Colon (tissue), 2 donors: ENCODE data around the gene KCTD6.

ENCODE experiments used
- FAIRE-seq: peaks from 2 replicates; lab custom pipeline; 2012; peaks lifted over from hg19 to GRCh38; lab: Jason Lieb, UNC
- donor health status: control.
- donor health status: control.

Gene KCTD6

GRCh38 chr3:58485801-58486435 is 6.0 kb upstream of the KCTD6 start:
- FAIRE-seq, result no peak

GRCh38 chr3:58487140-58487886 is 4.6 kb upstream of the KCTD6 start:
- FAIRE-seq, result no peak

- no peak for FAIRE-seq
These were observed 2.9 kb upstream of the KCTD6 start for GRCh38 chr3:58488967-58489366.

- FAIRE-seq, result no peak
These were observed 915 bp upstream of the KCTD6 start for GRCh38 chr3:58490860-58491501.

DNA sequence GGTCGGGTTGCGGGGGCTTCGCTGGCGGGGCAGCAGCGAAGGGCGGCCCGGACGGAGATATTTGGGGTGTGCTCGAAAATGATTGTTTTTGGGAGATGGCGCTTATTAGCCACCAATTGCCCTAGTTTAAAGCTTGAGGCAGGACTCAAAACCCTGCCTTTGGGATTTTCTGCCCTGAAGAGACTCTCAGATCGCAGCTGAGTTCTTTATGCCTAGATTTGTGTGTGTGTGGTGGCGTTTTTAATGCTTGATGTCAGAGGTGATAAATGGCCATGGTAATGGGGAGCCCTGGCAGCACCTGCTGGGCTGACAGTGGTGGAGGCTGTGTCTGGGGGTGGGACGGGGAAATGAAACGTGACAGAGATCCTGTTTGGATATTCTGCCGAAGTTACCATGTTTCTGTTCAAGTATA is 604 bp downstream of the KCTD6 start:
- no peak for FAIRE-seq

DNA sequence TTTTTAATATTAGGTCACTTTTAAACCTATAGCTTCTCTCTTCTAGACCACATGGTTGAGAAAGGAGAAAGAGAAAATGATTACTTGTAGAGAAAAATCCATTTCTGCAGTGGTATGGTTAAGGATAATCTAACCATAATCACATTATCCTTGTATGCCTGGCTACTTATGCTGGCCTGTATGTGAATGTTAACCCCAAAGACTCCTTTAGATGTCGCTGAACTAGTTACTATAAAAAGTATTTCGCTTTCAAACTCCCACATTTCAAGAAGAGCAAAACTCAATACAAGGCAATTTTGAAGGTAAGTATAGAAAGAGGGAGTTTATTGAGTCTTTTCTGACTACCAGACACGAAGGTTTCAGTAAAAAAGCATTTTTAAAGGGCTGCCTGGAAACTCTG is 2.2 kb downstream of the KCTD6 start:
- FAIRE-seq, result no peak

DNA sequence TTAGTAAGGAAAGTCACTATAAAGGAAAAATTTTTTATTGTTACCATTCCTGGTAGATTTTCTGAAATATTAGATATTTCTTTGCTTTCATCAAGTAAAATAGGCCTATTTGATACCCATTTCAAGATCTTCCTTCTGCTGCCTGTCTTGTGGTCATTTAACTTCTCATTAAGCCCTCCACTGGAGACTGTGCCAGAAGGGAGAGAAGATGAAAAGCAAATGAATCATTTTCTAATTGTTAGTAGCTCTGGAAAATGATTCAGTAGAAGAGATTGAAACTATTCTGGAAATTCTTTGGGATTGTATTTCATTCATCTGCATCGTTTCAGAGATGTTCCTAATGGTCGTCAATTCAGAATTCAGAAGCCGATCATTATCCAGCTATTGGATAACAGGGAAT is 3.2 kb downstream of the KCTD6 start:
- FAIRE-seq, result no peak

DNA sequence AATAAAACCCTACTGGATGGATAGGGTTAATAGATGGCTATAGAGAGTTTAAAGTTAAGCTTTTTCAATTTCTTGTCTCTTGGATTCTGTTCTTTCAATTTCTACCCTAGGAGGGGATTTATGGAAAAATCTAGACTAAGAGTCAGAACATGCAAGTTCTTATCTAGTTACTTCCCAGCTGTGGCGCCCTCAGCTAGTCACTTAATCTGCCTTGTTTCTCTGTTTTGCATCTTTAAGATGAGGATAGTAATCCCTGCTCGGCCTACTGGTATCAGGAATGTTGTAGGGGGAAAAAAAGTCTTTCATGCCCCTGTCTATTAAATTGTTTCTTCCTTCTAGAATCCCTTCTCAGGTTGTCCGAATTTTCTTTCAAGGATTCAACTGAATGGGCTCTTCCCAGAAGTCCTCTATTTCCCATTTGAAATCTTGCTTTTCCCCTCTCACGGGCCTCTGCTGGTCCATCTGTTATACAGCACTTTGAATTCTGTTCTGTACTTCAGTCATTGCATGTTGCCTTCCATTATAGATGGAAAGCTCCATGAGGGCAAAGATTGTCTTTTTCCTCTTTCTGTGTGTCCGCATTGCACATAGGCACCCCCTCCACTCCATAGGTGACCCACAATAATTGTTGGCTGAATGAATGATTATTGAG is 4.4 kb downstream of the KCTD6 start:
- no peak for FAIRE-seq

DNA sequence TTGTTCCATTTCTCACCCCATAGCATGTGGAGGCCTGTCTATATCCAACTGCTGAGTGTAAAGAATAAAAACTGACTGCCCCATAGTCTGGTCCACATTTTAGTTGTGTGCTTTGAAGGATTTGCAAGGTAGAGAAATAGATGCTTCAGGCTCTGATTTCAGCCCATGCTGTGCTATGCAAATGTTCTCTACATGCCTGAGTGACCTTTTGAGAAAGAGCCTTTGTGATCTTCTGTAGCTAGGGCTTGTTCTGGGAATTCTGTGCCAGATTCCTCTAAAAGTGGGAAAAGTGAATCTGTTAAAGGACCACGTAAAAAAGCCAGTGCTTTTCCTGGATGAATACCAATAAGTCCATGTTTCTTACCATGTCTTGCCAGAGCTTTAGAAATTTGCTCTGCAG is 5.2 kb downstream of the KCTD6 start:
- no peak for FAIRE-seq

- FAIRE-seq, result no peak
These were observed 11.0 kb downstream of the KCTD6 start for GRCh38 chr3:58502872-58503271.

GRCh38 chr3:58507356-58508078 is 15.6 kb downstream of the KCTD6 start:
- FAIRE-seq, result no peak

- FAIRE-seq, result no peak
These were observed 16.5 kb downstream of the KCTD6 start for GRCh38 chr3:58508437-58508836.

GRCh38 chr3:58514405-58514804 is 22.5 kb downstream of the KCTD6 start:
- FAIRE-seq, result no peak

DNA sequence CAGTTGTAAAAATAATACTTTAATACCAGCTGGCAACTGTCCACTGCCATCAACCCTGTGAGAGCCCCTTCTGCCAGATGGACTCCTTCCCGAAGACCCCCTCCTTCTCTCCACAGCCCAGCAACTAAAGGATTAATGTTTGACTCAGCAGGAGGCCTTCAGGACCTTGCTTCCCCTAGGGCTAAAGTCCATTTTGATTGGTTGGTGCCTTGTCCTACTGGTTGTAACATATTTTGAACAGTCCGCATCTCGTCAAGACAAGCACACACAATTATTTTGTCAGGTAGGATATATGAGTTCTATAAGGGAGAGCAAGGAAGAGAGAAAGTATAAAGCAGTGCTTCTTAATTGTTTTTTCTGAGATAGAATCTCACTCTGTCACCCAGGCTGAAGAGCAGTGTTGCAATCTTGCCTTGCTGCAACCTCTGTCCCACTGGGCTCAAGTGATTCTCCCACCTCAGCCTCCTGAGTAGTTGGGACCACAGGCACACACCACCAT is 26.4 kb downstream of the KCTD6 start:
- no peak for FAIRE-seq

DNA sequence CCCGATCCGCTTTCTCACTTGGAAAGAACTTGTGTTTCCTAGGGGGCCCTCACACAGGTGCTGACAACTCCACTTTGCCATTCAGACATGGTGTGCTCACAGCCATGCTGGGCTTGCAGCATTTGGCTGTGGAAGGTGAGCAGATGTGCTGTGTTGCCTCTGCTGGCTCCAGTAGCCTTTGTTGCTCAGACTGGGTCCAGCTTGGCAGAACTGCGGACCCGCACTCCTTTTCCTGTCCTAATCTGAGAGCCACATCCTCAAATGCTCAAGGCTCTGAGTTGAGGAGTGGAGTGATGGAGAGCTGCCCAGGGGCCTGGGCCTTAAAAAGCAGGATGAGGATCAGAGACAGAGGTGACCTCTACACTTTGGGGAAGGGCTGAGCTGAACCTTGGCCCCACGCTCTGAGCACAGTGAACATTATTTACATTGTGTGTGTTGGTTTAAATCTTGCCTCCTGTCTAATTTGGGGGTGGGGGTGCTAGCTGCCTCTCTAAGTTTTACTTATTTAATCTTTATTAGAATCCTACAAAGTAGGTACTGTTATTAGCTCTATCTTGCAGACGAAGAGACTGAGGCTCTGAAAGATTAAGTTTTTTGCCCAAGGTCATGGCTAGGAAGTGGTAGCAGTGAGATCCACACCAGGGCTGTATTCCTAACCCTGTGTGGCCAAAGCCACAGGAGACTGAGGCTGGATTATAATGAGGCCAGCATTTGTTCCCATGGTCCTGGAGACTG is 27.9 kb downstream of the KCTD6 start:
- FAIRE-seq, result no peak

DNA sequence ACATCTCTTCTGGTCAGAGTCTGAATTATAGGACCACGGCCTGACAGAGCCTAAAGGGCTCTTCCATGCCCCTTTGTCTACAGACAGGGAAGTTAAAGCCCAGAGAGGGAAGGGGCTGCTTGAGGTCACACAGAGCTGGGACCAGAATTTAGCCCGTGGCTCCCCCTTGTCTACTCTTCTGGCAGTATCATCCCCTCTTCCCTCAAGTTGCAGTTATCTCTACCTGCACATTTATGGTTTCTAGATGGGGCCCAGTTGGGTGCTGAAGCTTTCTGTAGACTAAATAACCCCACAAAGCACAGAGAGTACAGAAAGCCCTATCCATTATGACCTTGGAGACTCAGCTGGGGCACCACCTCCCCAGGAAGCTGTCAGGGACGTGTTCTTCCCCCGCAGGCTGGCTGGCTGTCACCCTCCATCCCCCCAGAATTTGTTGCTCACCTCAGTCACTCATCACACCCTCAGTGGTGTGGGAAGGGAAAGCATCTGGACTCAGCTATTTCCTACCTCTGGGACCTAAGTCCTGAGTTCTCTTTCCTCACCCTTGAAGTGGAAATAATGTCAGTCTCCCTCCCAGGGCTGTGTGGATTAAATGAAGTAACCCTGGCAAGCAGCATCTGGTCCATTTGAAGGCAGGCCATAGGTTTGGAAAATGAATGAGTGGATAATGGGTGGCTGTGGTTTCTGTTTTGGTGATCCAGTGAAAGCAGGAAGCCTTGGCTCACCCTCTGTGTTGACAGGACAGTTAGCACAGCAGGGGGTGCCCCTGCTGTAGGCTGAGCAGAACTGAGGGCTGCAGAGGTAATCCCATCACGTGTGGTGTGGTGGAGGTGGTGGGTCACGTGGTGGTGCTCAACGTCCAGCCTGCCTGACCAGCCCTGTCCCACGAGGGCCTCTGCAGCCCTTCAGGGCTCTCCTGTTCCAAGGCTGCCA is 28.8 kb downstream of the KCTD6 start:
- no peak for FAIRE-seq

GRCh38 chr3:58521336-58521670 is 29.4 kb downstream of the KCTD6 start:
- no peak for FAIRE-seq

DNA sequence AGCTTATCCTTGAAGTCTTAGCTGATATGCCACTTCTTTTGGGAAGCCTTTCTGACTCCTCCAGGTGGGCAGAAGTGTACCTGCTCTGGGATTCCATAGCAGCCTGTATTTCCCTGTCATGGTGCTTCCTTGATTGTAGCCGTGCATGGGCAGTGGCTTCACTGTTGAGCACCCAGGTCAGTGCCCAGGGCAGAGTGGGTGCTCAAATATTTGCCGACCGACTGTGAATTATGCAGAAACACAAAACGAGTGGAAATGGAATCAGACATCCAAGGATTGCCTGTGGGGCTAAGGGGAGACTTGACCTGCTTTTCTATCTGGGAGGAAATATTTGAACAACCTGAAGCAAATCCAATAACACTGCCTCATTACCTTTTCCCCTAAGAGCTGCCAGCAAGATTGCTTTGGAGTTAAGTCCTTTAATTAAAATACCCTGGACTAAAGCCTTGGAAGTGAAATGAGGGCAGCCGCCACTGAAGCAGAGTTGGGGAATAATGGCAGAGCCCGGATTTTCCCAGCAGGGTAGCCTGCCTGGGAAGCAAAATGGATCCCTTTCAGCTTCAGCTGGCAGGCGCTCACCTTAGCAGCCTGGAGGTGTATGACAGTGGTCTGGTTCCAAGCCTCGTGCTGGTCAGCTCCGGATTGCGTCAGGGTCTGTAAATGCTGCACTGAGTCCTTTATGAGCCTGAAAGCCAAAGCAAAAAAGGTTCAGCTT is 30.2 kb downstream of the KCTD6 start:
- FAIRE-seq, result no peak

DNA sequence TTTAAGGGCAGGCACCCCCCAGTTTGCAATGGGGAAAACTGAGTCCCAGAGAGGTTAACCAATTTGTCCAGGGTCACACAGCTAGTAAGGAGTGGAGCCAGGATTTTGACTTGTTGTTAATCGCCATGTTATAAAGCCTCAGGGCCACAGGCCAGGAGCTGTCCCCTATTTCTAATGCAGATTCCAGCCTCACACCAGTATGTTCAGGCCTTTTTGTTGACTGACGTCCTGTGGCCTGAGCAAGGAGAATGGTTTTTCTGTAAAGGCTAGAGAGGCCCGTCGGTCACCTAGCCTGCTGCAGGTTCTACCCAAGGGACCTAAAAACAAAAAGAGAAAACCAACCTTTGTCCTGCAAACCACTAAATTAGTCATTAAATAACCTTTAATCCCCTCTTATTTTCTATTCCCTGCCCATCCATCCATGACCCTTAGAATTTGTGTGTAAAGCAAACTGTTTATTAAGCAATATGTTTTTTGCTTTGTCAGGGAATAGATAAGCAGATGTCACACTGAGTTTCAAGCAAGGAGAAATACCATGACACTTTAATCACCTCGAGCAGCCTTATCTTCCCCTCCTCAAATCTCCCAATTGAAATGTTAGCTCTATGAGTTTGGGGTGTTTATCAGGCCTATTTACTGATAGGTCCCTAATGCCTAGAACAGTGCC is 31.0 kb downstream of the KCTD6 start:
- FAIRE-seq, result no peak
